Activated naive CD8-positive, alpha-beta T cell treated with anti-CD3 and anti-CD28 coated beads, Interleukin-2, amount 10 ng/mL, durations not matched to agents 7 days and 5 days (primary cell): ENCODE measurements around the gene LINGO4. TPM values are rescaled to one million over a fixed set of nuclear protein-coding genes. Genes with fewer than 3 reads are reported as not detected.

Experiments used
- ATAC-seq: fragments of 150-1000 bp; cut with Tn5 transposase; one replicate; pipeline ENCODE4 v1.10.0; 2021; ENCODE audit warnings: low read depth, moderate library complexity
- POLR2A ChIA-PET: fragments of 350-600 bp; sonication (Branson Sonifier 250); formaldehyde crosslinking; loops from one replicate; lab custom pipeline; 2021; ENCODE audit warnings: antibody characterized with exemption; lab: Charles Lee
- DNase-seq: peaks from one replicate; pipeline ENCODE4 v3.0.0; 2021
- H3K27ac Mint-ChIP-seq: one replicate; pipeline ENCODE4 v1.8.0; 2022; ENCODE audit warnings: mild to moderate bottlenecking, mixed read lengths
- H3K27me3 Mint-ChIP-seq: one replicate; pipeline ENCODE4 v1.8.0; 2022; ENCODE audit warnings: mild to moderate bottlenecking, moderate library complexity, mixed read lengths
- H3K36me3 Mint-ChIP-seq: one replicate; pipeline ENCODE4 v1.8.0; 2021; ENCODE audit warnings: mild to moderate bottlenecking, mixed read lengths
- H3K4me1 Mint-ChIP-seq: one replicate; pipeline ENCODE4 v1.8.0; 2021; ENCODE audit warnings: mixed read lengths
- H3K4me3 Mint-ChIP-seq: one replicate; pipeline ENCODE4 v1.8.0; 2022; ENCODE audit warnings: mild to moderate bottlenecking, moderate library complexity, mixed read lengths
- H3K9me3 Mint-ChIP-seq: one replicate; pipeline ENCODE4 v1.8.0; 2021; ENCODE audit warnings: mixed read lengths
- total RNA-seq, 2 experiments: library from RNA; stranded (reverse); gene quantifications; one replicate each; pipeline ENCODE4 v1.2.3, GENCODE V29; 2021

Gene LINGO4
- total RNA-seq, 2 experiments from 2014 or later = 0.14 TPM; not detected in 1

GRCh38 chr1:151816548-151817352 lies 11.5 kb upstream of the LINGO4 start:
- DNase-seq (no peak), ATAC-seq (no peak)
- no peaks in the 10 kb centered on the region for H3K36me3 Mint-ChIP-seq
- POLR2A ChIA-PET = interaction anchor here (0.9 kb wide), 1 partner anchor 27 kb away, joined by 4 read pairs; no protein-coding TSS in a partner anchor
- no peak overlapping the region for H3K4me3 Mint-ChIP-seq
- H3K4me1 Mint-ChIP-seq = peaks cover 31% of the 10 kb centered on the region
- no peaks in the 10 kb centered on the region for H3K9me3 Mint-ChIP-seq
- peaks cover 2% of the 10 kb centered on the region for H3K27me3 Mint-ChIP-seq
- H3K27ac Mint-ChIP-seq = no peak overlapping the region

- peak overlapping the region; percentile 35 for H3K27ac Mint-ChIP-seq
- no peaks in the 10 kb centered on the region for H3K36me3 Mint-ChIP-seq
- H3K9me3 Mint-ChIP-seq = no peaks in the 10 kb centered on the region
- DNase-seq = peak; percentile 60
- H3K27me3 Mint-ChIP-seq = peaks cover 2% of the 10 kb centered on the region
- peak overlapping the region; percentile 50 for H3K4me3 Mint-ChIP-seq
- H3K4me1 Mint-ChIP-seq = peaks cover 24% of the 10 kb centered on the region
- POLR2A ChIA-PET = interaction anchor here (0.9 to 1.3 kb wide), 3 partner anchors 9 to 27 kb away, joined by 3 to 4 read pairs (median 3); no protein-coding TSS in a partner anchor
- ATAC-seq = peak; percentile 84
Observed at GRCh38 chr1:151815716-151816327, 10.6 kb upstream of the LINGO4 start.

- DNase-seq (no peak), ATAC-seq (no peak)
- Mint-ChIP-seq H3K36me3 (no peaks in the 10 kb centered on the region), H3K27ac (peak overlapping the region; percentile 35), H3K27me3 (peaks cover 5% of the 10 kb centered on the region), H3K4me1 (peaks cover 21% of the 10 kb centered on the region), H3K9me3 (no peaks in the 10 kb centered on the region), H3K4me3 (peak overlapping the region; percentile 8)
- POLR2A ChIA-PET = interaction anchor here (1.0 to 1.3 kb wide), 2 partner anchors 8 to 10 kb away, joined by 3 read pairs; no protein-coding TSS in a partner anchor
Observed at GRCh38 chr1:151814971-151815545, 9.8 kb upstream of the LINGO4 start.

- POLR2A ChIA-PET = no interaction called here
- Mint-ChIP-seq H3K9me3 (no peaks in the 10 kb centered on the region), H3K27me3 (peaks cover 7% of the 10 kb centered on the region), H3K4me3 (no peak overlapping the region), H3K4me1 (peaks cover 21% of the 10 kb centered on the region), H3K36me3 (no peaks in the 10 kb centered on the region), H3K27ac (no peak overlapping the region)
- no peak for DNase-seq
- ATAC-seq = no peak
Observed at GRCh38 chr1:151814426-151814825, 9.2 kb upstream of the LINGO4 start.

GRCh38 chr1:151813271-151813977 lies 8.2 kb upstream of the LINGO4 start:
- peaks cover 8% of the 10 kb centered on the region for H3K27me3 Mint-ChIP-seq
- POLR2A ChIA-PET = no interaction called here
- H3K4me1 Mint-ChIP-seq = peaks cover 21% of the 10 kb centered on the region
- no peak overlapping the region for H3K4me3 Mint-ChIP-seq
- no peaks in the 10 kb centered on the region for H3K36me3 Mint-ChIP-seq
- no peak for DNase-seq
- H3K9me3 Mint-ChIP-seq = no peaks in the 10 kb centered on the region
- H3K27ac Mint-ChIP-seq = no peak overlapping the region
- no peak for ATAC-seq

- H3K27me3 Mint-ChIP-seq = peaks cover 18% of the 10 kb centered on the region
- no peak overlapping the region for H3K4me3 Mint-ChIP-seq
- no peak overlapping the region for H3K27ac Mint-ChIP-seq
- H3K4me1 Mint-ChIP-seq = peaks cover 16% of the 10 kb centered on the region
- ATAC-seq (no peak), DNase-seq (no peak)
- no peaks in the 10 kb centered on the region for H3K9me3 Mint-ChIP-seq
- H3K36me3 Mint-ChIP-seq = no peaks in the 10 kb centered on the region
- POLR2A ChIA-PET = no interaction called here
Observed at GRCh38 chr1:151811181-151811580, 6.0 kb upstream of the LINGO4 start.

- ATAC-seq = no peak
- Mint-ChIP-seq H3K27me3 (peaks cover 17% of the 10 kb centered on the region), H3K27ac (no peak overlapping the region), H3K9me3 (no peaks in the 10 kb centered on the region), H3K4me1 (peaks cover 6% of the 10 kb centered on the region), H3K36me3 (no peaks in the 10 kb centered on the region), H3K4me3 (no peak overlapping the region)
- POLR2A ChIA-PET = no interaction called here
- no peak for DNase-seq
Observed at GRCh38 chr1:151809985-151810556, 4.9 kb upstream of the LINGO4 start.

GRCh38 chr1:151809290-151809984 lies 4.2 kb upstream of the LINGO4 start:
- no peaks in the 10 kb centered on the region for H3K36me3 Mint-ChIP-seq
- peaks cover 18% of the 10 kb centered on the region for H3K27me3 Mint-ChIP-seq
- POLR2A ChIA-PET = no interaction called here
- H3K4me3 Mint-ChIP-seq = no peak overlapping the region
- H3K9me3 Mint-ChIP-seq = no peaks in the 10 kb centered on the region
- DNase-seq (no peak), ATAC-seq (no peak)
- H3K4me1 Mint-ChIP-seq = peaks cover 6% of the 10 kb centered on the region
- no peak overlapping the region for H3K27ac Mint-ChIP-seq

GRCh38 chr1:151807766-151808165 lies 2.5 kb upstream of the LINGO4 start:
- no peaks in the 10 kb centered on the region for H3K36me3 Mint-ChIP-seq
- H3K27ac Mint-ChIP-seq = no peak overlapping the region
- POLR2A ChIA-PET = no interaction called here
- no peak for DNase-seq
- H3K4me3 Mint-ChIP-seq = no peak overlapping the region
- no peaks in the 10 kb centered on the region for H3K9me3 Mint-ChIP-seq
- peaks cover 18% of the 10 kb centered on the region for H3K27me3 Mint-ChIP-seq
- ATAC-seq = no peak
- H3K4me1 Mint-ChIP-seq = peaks cover 4% of the 10 kb centered on the region

- Mint-ChIP-seq H3K27me3 (peaks cover 18% of the 10 kb centered on the region), H3K4me1 (peaks cover 2% of the 10 kb centered on the region), H3K4me3 (no peak overlapping the region), H3K36me3 (no peaks in the 10 kb centered on the region), H3K27ac (no peak overlapping the region), H3K9me3 (no peaks in the 10 kb centered on the region)
- DNase-seq = no peak
- POLR2A ChIA-PET = interaction anchor here (1.1 kb wide), 1 partner anchor 8 kb away, joined by 3 read pairs; no protein-coding TSS in a partner anchor
- no peak for ATAC-seq
Observed at GRCh38 chr1:151807131-151807530, 1.9 kb upstream of the LINGO4 start.

GRCh38 chr1:151806170-151806569 lies 951 bp upstream of the LINGO4 start:
- peaks cover 18% of the 10 kb centered on the region for H3K27me3 Mint-ChIP-seq
- no peaks in the 10 kb centered on the region for H3K36me3 Mint-ChIP-seq
- no peak overlapping the region for H3K27ac Mint-ChIP-seq
- H3K9me3 Mint-ChIP-seq = no peaks in the 10 kb centered on the region
- DNase-seq (no peak), ATAC-seq (no peak)
- POLR2A ChIA-PET = interaction anchor here (1.1 kb wide), 1 partner anchor 9 kb away, joined by 3 read pairs; no protein-coding TSS in a partner anchor
- H3K4me3 Mint-ChIP-seq = no peak overlapping the region
- peaks cover 2% of the 10 kb centered on the region for H3K4me1 Mint-ChIP-seq

- Mint-ChIP-seq H3K27ac (no peak overlapping the region), H3K4me1 (peaks cover 5% of the 10 kb centered on the region), H3K4me3 (no peak overlapping the region), H3K9me3 (no peaks in the 10 kb centered on the region), H3K27me3 (peaks cover 20% of the 10 kb centered on the region), H3K36me3 (no peaks in the 10 kb centered on the region)
- ATAC-seq (no peak), DNase-seq (no peak)
- POLR2A ChIA-PET = interaction anchor here (1.2 kb wide), 1 partner anchor 14 kb away, joined by 3 read pairs; no protein-coding TSS in a partner anchor
Observed at GRCh38 chr1:151803915-151804314, 1.3 kb downstream of the LINGO4 start.
